ENCODE results near the gene NBPF26. TPM values are rescaled to one million over a fixed set of nuclear protein-coding genes. Genes with fewer than 3 reads are reported as not detected.

Gene NBPF26
- total and polyA plus RNA-seq, 9 of the 15 experiments (the other 6 are each of a cell fraction or from before 2014, with no cell fraction given), result 0.13 to 6.6 (median 5.2) TPM

GRCh38 chr1:120844186-120844944 is 120.6 kb downstream of the NBPF26 start (continued):
- TF ChIP-seq MNT (conservative IDR thresholded peaks at IDR 0.05), result 0 out of 4 replicates have a peak, but pooled peaks of 1 of the 2 experiments have one; percentile 16
- peak in 1 of 2 experiments; percentile 58; a peak in 2 of 4 replicates for TF ChIP-seq MAZ (CRISPR knock-in tag; conservative IDR thresholded peaks at IDR 0.05 in 1 of 2, IDR thresholded peaks at IDR 0.05 in 1 of 2)
- peak; percentile 24; the same call in 1 of the 2 replicates for TF ChIP-seq PHF8 (IDR thresholded peaks at IDR 0.05; ENCODE audit: borderline replicate concordance, low read length)
- TF ChIP-seq SMAD4 (CRISPR knock-in tag; conservative IDR thresholded peaks at IDR 0.05), result 0 out of 2 replicates have a peak, but pooled peaks have one; percentile 20
- TF ChIP-seq ETS1 (conservative IDR thresholded peaks at IDR 0.05; ENCODE audit: control insufficient read depth, low read depth, low read length), result peak; percentile 75
- TF ChIP-seq ZNF407 (IDR thresholded peaks at IDR 0.05; ENCODE audit: low read depth), result peak; percentile 66
- TF ChIP-seq CREM (IDR thresholded peaks at IDR 0.05; ENCODE audit: low read depth), result peak; percentile 39
- TF ChIP-seq GABPB1 (CRISPR knock-in tag; IDR thresholded peaks at IDR 0.05), result peak; percentile 65
- 0 out of 2 replicates have a peak, but pooled peaks have one; percentile 8 for TF ChIP-seq ERF (CRISPR knock-in tag; IDR thresholded peaks at IDR 0.05)
- peak in 1 of 2 experiments; percentile 40 for TF ChIP-seq NCOA2 (IDR thresholded peaks at IDR 0.05; ENCODE audit: partially characterized antibody in 2 of 2)
- TF ChIP-seq MTA3 (IDR thresholded peaks at IDR 0.05; ENCODE audit: borderline replicate concordance), result peak; percentile 50; the same call in 1 of the 2 replicates
- peak; percentile 68 for TF ChIP-seq RBFOX2 (IDR thresholded peaks at IDR 0.05; ENCODE audit: low read depth, low read length)
